CD4-positive, alpha-beta T cell (primary cell): ENCODE data around the gene ZNF831. TPM values are rescaled to one million over a fixed set of nuclear protein-coding genes. Genes with fewer than 3 reads are reported as not detected.
A peak's percentile ranks its signal among the peaks of the same experiment; 100 is the strongest.

ENCODE experiments used
- ATAC-seq: fragments of 200-7000 bp; cut with Tn5 transposase; one replicate; pipeline ENCODE4 v1.10.0; 2022; ENCODE audit warnings: mild to moderate bottlenecking; ENCODE audit not compliant: poor library complexity
- CTCF ChIA-PET: fragments of 350-600 bp; sonication (Branson Sonifier 250); formaldehyde crosslinking; loops from one replicate; lab custom pipeline; 2021; ENCODE audit warnings: antibody characterized with exemption, inconsistent platforms; lab: Charles Lee
- POLR2A ChIA-PET: fragments of 350-600 bp; sonication (Branson Sonifier 250); formaldehyde crosslinking; loops from one replicate; lab custom pipeline; 2021; ENCODE audit warnings: antibody characterized with exemption, inconsistent platforms; lab: Charles Lee
- DNase-seq, 14 experiments: peaks; one replicate each; pipeline ENCODE4 v3.0.0-alpha.2; 2013 to 2020; ENCODE audit warnings: mixed read lengths in 2 of 14
- H3K27ac ChIP-seq, 2 donors: one replicate each; pipeline versions ENCODE4 v1.5.1 to v1.7.0; 2013; ENCODE audit warnings: low read length in 2 of 2, low read depth in 1 of 2, mild to moderate bottlenecking in 1 of 2
- H3K27me3 ChIP-seq, 2 experiments: 1 replicate in 1 of 2; 2 replicates in 1 of 2; pipeline versions ENCODE4 v1.6.1 to v1.7.0; 2013; ENCODE audit warnings: low read length in 2 of 2, control low read depth in 1 of 2, mild to moderate bottlenecking in 1 of 2, moderate library complexity in 1 of 2; ENCODE audit not compliant: insufficient read depth in 2 of 2, control insufficient read depth in 1 of 2
- H3K36me3 ChIP-seq: one replicate; pipeline ENCODE4 v1.6.1; 2013; ENCODE audit warnings: low read length, control low read depth; ENCODE audit not compliant: insufficient read depth
- H3K4me1 ChIP-seq: one replicate; pipeline ENCODE4 v1.6.1; 2013; ENCODE audit warnings: low read length, control low read depth; ENCODE audit not compliant: insufficient read depth
- H3K4me3 ChIP-seq: one replicate; pipeline ENCODE4 v1.5.1; 2013; ENCODE audit warnings: mild to moderate bottlenecking, low read length, moderate library complexity
- H3K9me3 ChIP-seq, 2 experiments: 1 replicate in 1 of 2; 2 replicates in 1 of 2; pipeline versions ENCODE4 v1.6.1 to v1.7.0; 2013; ENCODE audit warnings: low read length in 2 of 2, mild to moderate bottlenecking in 2 of 2, control low read depth in 1 of 2, moderate library complexity in 1 of 2; ENCODE audit not compliant: control insufficient read depth in 1 of 2, insufficient read depth in 1 of 2
- H3K27ac Mint-ChIP-seq: one replicate; pipeline ENCODE4 v1.8.0; 2020; ENCODE audit warnings: mixed read lengths
- H3K27me3 Mint-ChIP-seq: one replicate; pipeline ENCODE4 v1.8.0; 2021; ENCODE audit warnings: mixed read lengths
- H3K36me3 Mint-ChIP-seq: one replicate; pipeline ENCODE4 v1.8.0; 2021; ENCODE audit warnings: low read depth, mixed read lengths
- H3K4me1 Mint-ChIP-seq: one replicate; pipeline ENCODE4 v1.8.0; 2021; ENCODE audit warnings: low read depth, mixed read lengths
- H3K4me3 Mint-ChIP-seq: one replicate; pipeline ENCODE4 v1.8.0; 2020; ENCODE audit warnings: mild to moderate bottlenecking, mixed read lengths
- H3K9me3 Mint-ChIP-seq: one replicate; pipeline ENCODE4 v1.8.0; 2020; ENCODE audit warnings: mixed read lengths
- CTCF ChIP-seq: fragments of 200-600 bp; IDR thresholded peaks from one replicate; pipeline ENCODE4 v1.8.0; 2022; ENCODE audit warnings: antibody characterized with exemption, mild to moderate bottlenecking
- intact Hi-C, 2 experiments: fragments of 100-400 bp; cut with DNase I in 1 of 2; cut with micrococcal nuclease in 1 of 2; formaldehyde crosslinking; loops; one replicate each; pipeline versions ENCODE4 v1.15.1 to v1.9.0; 2023 to 2025; cut with DNase I, micrococcal nuclease
- total RNA-seq, 174 experiments: library from RNA in 2 of 174; stranded (reverse) in 2 of 174; gene quantifications; one replicate each; pipeline ENCODE4 v1.2.3 and lab custom pipeline; 2021 to 2026

ZNF831 gene
- total RNA-seq, 2 experiments from 2014 or later = 24.9 to 25.9 TPM

GRCh38 chr20:59159091-59159490, 4.5 kb upstream of the ZNF831 start:
- Mint-ChIP-seq H3K27me3 (no peaks in the 10 kb centered on the region), H3K36me3 (peaks cover 38% of the 10 kb centered on the region), H3K27ac (peak overlapping the region; percentile 95), H3K4me3 (peak overlapping the region; percentile 89), H3K4me1 (peaks cover 98% of the 10 kb centered on the region), H3K9me3 (no peaks in the 10 kb centered on the region)
- POLR2A ChIA-PET = interaction anchor here (0.6 to 3.9 kb wide), 15 partner anchors 9 to 295 kb away, joined by 3 to 54 read pairs (median 4); no protein-coding TSS in a partner anchor
- H3K36me3 ChIP-seq = no peaks in the 10 kb centered on the region
- no peak for TF ChIP-seq CTCF
- CTCF ChIA-PET = interaction anchor here (0.7 to 2.9 kb wide), 10 partner anchors 9 to 71 kb away, joined by 3 to 18 read pairs (median 8); no protein-coding TSS in a partner anchor
- no peaks in the 10 kb centered on the region for H3K27me3 ChIP-seq
- no peak for DNase-seq
- peak overlapping the region; percentile 94 to 95 for H3K27ac ChIP-seq
- no peaks in the 10 kb centered on the region for H3K9me3 ChIP-seq
- peak; percentile 6 for ATAC-seq
- intact Hi-C loops = loop anchor here (1.0 to 5.0 kb wide), 3 partner anchors 9 to 48 kb away; no protein-coding TSS in a partner anchor
- peaks cover 72% of the 10 kb centered on the region for H3K4me1 ChIP-seq
- peak overlapping the region; percentile 70 for H3K4me3 ChIP-seq

- POLR2A ChIA-PET = interaction anchor here (0.6 to 3.9 kb wide), 17 partner anchors 7 to 295 kb away, joined by 3 to 54 read pairs (median 4); partner anchors contain the start of gene ATP5F1E
- Mint-ChIP-seq H3K27me3 (no peaks in the 10 kb centered on the region), H3K36me3 (peaks cover 33% of the 10 kb centered on the region), H3K27ac (peak overlapping the region; percentile 95), H3K9me3 (no peaks in the 10 kb centered on the region), H3K4me1 (peaks cover 98% of the 10 kb centered on the region), H3K4me3 (peak overlapping the region; percentile 89)
- Histone ChIP-seq H3K9me3 (no peaks in the 10 kb centered on the region), H3K36me3 (no peaks in the 10 kb centered on the region), H3K27ac (peak overlapping the region; percentile 94 to 95), H3K4me3 (peak overlapping the region; percentile 70), H3K27me3 (no peaks in the 10 kb centered on the region), H3K4me1 (peaks cover 68% of the 10 kb centered on the region)
- peak; percentile 47 to 93 (median 66) for DNase-seq
- ATAC-seq = peak; percentile 81
- no peak for TF ChIP-seq CTCF
- intact Hi-C loops = loop anchor here (1.0 to 5.0 kb wide), 6 partner anchors 9 to 507 kb away; partner anchors contain the start of gene STX16 (in 1 of the 2)
- CTCF ChIA-PET = interaction anchor here (0.7 to 2.9 kb wide), 12 partner anchors 9 to 72 kb away, joined by 3 to 18 read pairs (median 6); no protein-coding TSS in a partner anchor
Observed at GRCh38 chr20:59159493-59160376, 3.9 kb upstream of the ZNF831 start.

GRCh38 chr20:59160389-59161115, 3.1 kb upstream of the ZNF831 start:
- peak in 3 of 14 experiments; percentile 36 to 68 (median 39) for DNase-seq
- Mint-ChIP-seq H3K36me3 (peaks cover 26% of the 10 kb centered on the region), H3K4me3 (peak overlapping the region; percentile 89), H3K27me3 (no peaks in the 10 kb centered on the region), H3K4me1 (peaks cover 98% of the 10 kb centered on the region), H3K9me3 (no peaks in the 10 kb centered on the region), H3K27ac (peak overlapping the region; percentile 95)
- Histone ChIP-seq H3K4me3 (peak overlapping the region; percentile 70), H3K27ac (peak overlapping the region; percentile 94 to 95), H3K27me3 (no peaks in the 10 kb centered on the region), H3K9me3 (no peaks in the 10 kb centered on the region), H3K4me1 (peaks cover 68% of the 10 kb centered on the region), H3K36me3 (no peaks in the 10 kb centered on the region)
- TF ChIP-seq CTCF = no peak
- no peak for ATAC-seq
- intact Hi-C loops = loop anchor here (2.0 to 5.0 kb wide), 4 partner anchors 14 to 508 kb away; partner anchors contain the start of gene STX16 (in 1 of the 2)
- CTCF ChIA-PET = interaction anchor here (1.0 to 2.9 kb wide), 7 partner anchors 10 to 73 kb away, joined by 3 to 18 read pairs (median 9); no protein-coding TSS in a partner anchor
- POLR2A ChIA-PET = interaction anchor here (1.0 to 3.9 kb wide), 7 partner anchors 8 to 269 kb away, joined by 3 to 54 read pairs (median 5); no protein-coding TSS in a partner anchor
